Natural killer cell (primary cell): Measurements from ENCODE around the gene EHD2. TPM values are rescaled to one million over a fixed set of nuclear protein-coding genes. Genes with fewer than 3 reads are reported as not detected.

ENCODE experiments used
- ATAC-seq, 3 donors: fragments of 150-1000 bp in 2 of 3; fragments of 200-7000 bp in 1 of 3; cut with Tn5 transposase; 1 replicate in 1 of 3; 2 replicates in 2 of 3; pipeline ENCODE4 v1.10.0; 2021; ENCODE audit warnings: mild to moderate bottlenecking in 2 of 3, moderate library complexity in 2 of 3
- DNase-seq, 2 donors: peaks; one replicate each; pipeline versions ENCODE4 v3.0.0 to v3.0.0-alpha.2; 2013 to 2021; ENCODE audit warnings: mixed read lengths in 1 of 2
- H3K27ac ChIP-seq: one replicate; pipeline ENCODE4 v1.5.1; 2013; ENCODE audit warnings: mild to moderate bottlenecking, low read length
- H3K27me3 ChIP-seq: one replicate; pipeline ENCODE4 v1.6.1; 2013; ENCODE audit warnings: low read length; ENCODE audit not compliant: control insufficient read depth, insufficient read depth
- H3K36me3 ChIP-seq: one replicate; pipeline ENCODE4 v1.6.1; 2013; ENCODE audit warnings: low read length; ENCODE audit not compliant: control insufficient read depth, insufficient read depth
- H3K4me1 ChIP-seq: one replicate; pipeline ENCODE4 v1.6.1; 2013; ENCODE audit warnings: low read length; ENCODE audit not compliant: control insufficient read depth, insufficient read depth
- H3K4me3 ChIP-seq: one replicate; pipeline ENCODE4 v1.5.1; 2013; ENCODE audit warnings: low read length
- H3K9me3 ChIP-seq: one replicate; pipeline ENCODE4 v1.6.1; 2013; ENCODE audit warnings: low read length; ENCODE audit not compliant: control insufficient read depth, insufficient read depth
- H3K27ac Mint-ChIP-seq, 2 donors: one replicate each; pipeline ENCODE4 v1.8.0; 2022; ENCODE audit warnings: mild to moderate bottlenecking in 2 of 2, mixed read lengths in 2 of 2, moderate library complexity in 1 of 2
- H3K27me3 Mint-ChIP-seq, 2 donors: one replicate each; pipeline ENCODE4 v1.8.0; 2022; ENCODE audit warnings: low read depth in 2 of 2, mixed read lengths in 2 of 2
- H3K36me3 Mint-ChIP-seq: one replicate; pipeline ENCODE4 v1.8.0; 2022; ENCODE audit warnings: mixed read lengths
- H3K4me1 Mint-ChIP-seq, 2 donors: one replicate each; pipeline ENCODE4 v1.8.0; 2022; ENCODE audit warnings: mixed read lengths in 2 of 2
- H3K4me3 Mint-ChIP-seq: one replicate; pipeline ENCODE4 v1.8.0; 2022; ENCODE audit warnings: mild to moderate bottlenecking, moderate library complexity, mixed read lengths
- H3K9me3 Mint-ChIP-seq, 2 donors: one replicate each; pipeline ENCODE4 v1.8.0; 2022; ENCODE audit warnings: mixed read lengths in 2 of 2
- CTCF ChIP-seq: fragments of 200-600 bp; IDR thresholded peaks from one replicate; pipeline ENCODE4 v1.8.0; 2022; ENCODE audit warnings: antibody characterized with exemption
- WGBS: methylation state at CpG from one replicate; pipeline ENCODE4 v1.1.7; 2013; ENCODE audit warnings: missing lambda C conversion rate; ENCODE audit not compliant: insufficient coverage; 5-methylcytosine and 5-hydroxymethylcytosine counted together
- intact Hi-C: fragments of 100-400 bp; cut with micrococcal nuclease; formaldehyde crosslinking; loops from one replicate; pipeline ENCODE4 v1.14.2; 2022
- total RNA-seq, 4 donors: library from RNA; stranded (reverse); fragments of 120-200 nt in 1 of 4; gene quantifications; one replicate each; pipeline versions ENCODE4 v1.2.3 to v1.2.4, GENCODE V29; 2013 to 2022

Gene EHD2
- total RNA-seq, 3 donors from 2014 or later (not counting 1 experiment from before 2014, with no cell fraction given): 0.09 to 0.40 (median 0.12) TPM

- H3K9me3 ChIP-seq: no peaks in the 10 kb centered on the region
- TF ChIP-seq CTCF: peak; percentile 53
- no peak overlapping the region for H3K4me3 Mint-ChIP-seq
- H3K27me3 ChIP-seq: no peaks in the 10 kb centered on the region
- no peak overlapping the region for H3K4me3 ChIP-seq
- no peak overlapping the region for H3K27ac ChIP-seq
- no peaks in the 10 kb centered on the region for H3K36me3 Mint-ChIP-seq
- H3K27ac Mint-ChIP-seq: no peak overlapping the region
- H3K27me3 Mint-ChIP-seq: no peaks in the 10 kb centered on the region
- no peaks in the 10 kb centered on the region for H3K9me3 Mint-ChIP-seq
- intact Hi-C loops: loop anchor here (2.0 kb wide), 1 partner anchor 23 kb away; no protein-coding TSS in a partner anchor
- no peaks in the 10 kb centered on the region for H3K4me1 ChIP-seq
- ATAC-seq: peak; percentile 46 to 62 (median 58)
- WGBS: 53% methylated on average over 19 of the region's 19 CpGs
- peak in 1 of 2 donors; percentile 69 for DNase-seq
- H3K36me3 ChIP-seq: no peaks in the 10 kb centered on the region
- peaks cover 0 to 5% of the 10 kb centered on the region in 2 donors for H3K4me1 Mint-ChIP-seq
Observed at GRCh38 chr19:47765523-47766358, 52.5 kb downstream of the EHD2 start.

- WGBS: 91% methylated on average over 7 of the region's 7 CpGs
- Mint-ChIP-seq H3K4me1 (peaks cover 0 to 5% of the 10 kb centered on the region in 2 donors), H3K27ac (no peak overlapping the region), H3K27me3 (no peaks in the 10 kb centered on the region), H3K4me3 (no peak overlapping the region), H3K36me3 (no peaks in the 10 kb centered on the region), H3K9me3 (no peaks in the 10 kb centered on the region)
- Histone ChIP-seq H3K27ac (no peak overlapping the region), H3K9me3 (no peaks in the 10 kb centered on the region), H3K36me3 (no peaks in the 10 kb centered on the region), H3K4me1 (no peaks in the 10 kb centered on the region), H3K27me3 (no peaks in the 10 kb centered on the region), H3K4me3 (no peak overlapping the region)
- intact Hi-C loops: loop anchor here (2.0 kb wide), 1 partner anchor 23 kb away; no protein-coding TSS in a partner anchor
- DNase-seq: no peak
- peak in 1 of 3 donors; percentile 4 for ATAC-seq
- TF ChIP-seq CTCF: no peak
Observed at GRCh38 chr19:47766359-47766620, 53.1 kb downstream of the EHD2 start.

- no peak overlapping the region for H3K4me3 Mint-ChIP-seq
- H3K27me3 ChIP-seq: no peaks in the 10 kb centered on the region
- H3K9me3 Mint-ChIP-seq: no peaks in the 10 kb centered on the region
- DNase-seq: peak in 1 of 2 donors; percentile 4
- H3K4me1 ChIP-seq: no peaks in the 10 kb centered on the region
- H3K36me3 Mint-ChIP-seq: no peaks in the 10 kb centered on the region
- TF ChIP-seq CTCF: no peak
- H3K9me3 ChIP-seq: no peaks in the 10 kb centered on the region
- H3K4me1 Mint-ChIP-seq: peaks cover 0 to 5% of the 10 kb centered on the region in 2 donors
- WGBS: 93% methylated on average over 7 of the region's 7 CpGs
- no peak overlapping the region for H3K27ac ChIP-seq
- H3K36me3 ChIP-seq: no peaks in the 10 kb centered on the region
- H3K27ac Mint-ChIP-seq: no peak overlapping the region
- H3K4me3 ChIP-seq: no peak overlapping the region
- intact Hi-C loops: loop anchor here (2.0 kb wide), 1 partner anchor 22 kb away; no protein-coding TSS in a partner anchor
- no peak for ATAC-seq
- no peaks in the 10 kb centered on the region for H3K27me3 Mint-ChIP-seq
Observed at GRCh38 chr19:47766670-47767069, 53.4 kb downstream of the EHD2 start.
